GM12878 (cell line): Measurements from ENCODE around the gene SLX9.

Experiments used
- CTCF ChIP-seq, 3 experiments: IDR thresholded peaks in 2 of 3; conservative IDR thresholded peaks in 1 of 3; 2 replicates each; pipeline ENCODE4 v1.5.1; 2011; ENCODE audit warnings: low read depth in 3 of 3, low read length in 3 of 3, mild to moderate bottlenecking in 3 of 3, control low read depth in 2 of 3, moderate library complexity in 2 of 3, inconsistent platforms in 1 of 3, mixed read lengths in 1 of 3; ENCODE audit not compliant: control insufficient read depth in 2 of 3, insufficient read depth in 1 of 3; ENCODE audit errors: extremely low read depth in 1 of 3
- HCFC1 ChIP-seq: fragments of 150-350 bp; IDR thresholded peaks from 2 replicates; pipeline ENCODE4 v1.6.1; 2014; ENCODE audit warnings: low read length
- IKZF1 ChIP-seq: fragments of 450-650 bp; conservative IDR thresholded peaks from 2 replicates; pipeline ENCODE4 v1.6.1; 2017; ENCODE audit warnings: antibody characterized with exemption, mild to moderate bottlenecking
- NR2C2 ChIP-seq: IDR thresholded peaks from 2 replicates; pipeline ENCODE4 v1.6.1; 2011; ENCODE audit warnings: borderline replicate concordance, low read depth; ENCODE audit not compliant: control insufficient read depth, insufficient read length
- ZNF274 ChIP-seq: IDR thresholded peaks from one replicate; pipeline ENCODE4 v1.8.0; 2011; ENCODE audit not compliant: insufficient read length, insufficient read depth
- TF ChIP-seq, protein P1 (sequence below): IDR thresholded peaks from 2 replicates; pipeline ENCODE4 v1.6.1; 2012; ENCODE audit warnings: mild to moderate bottlenecking, low read depth, low read length

DNA sequence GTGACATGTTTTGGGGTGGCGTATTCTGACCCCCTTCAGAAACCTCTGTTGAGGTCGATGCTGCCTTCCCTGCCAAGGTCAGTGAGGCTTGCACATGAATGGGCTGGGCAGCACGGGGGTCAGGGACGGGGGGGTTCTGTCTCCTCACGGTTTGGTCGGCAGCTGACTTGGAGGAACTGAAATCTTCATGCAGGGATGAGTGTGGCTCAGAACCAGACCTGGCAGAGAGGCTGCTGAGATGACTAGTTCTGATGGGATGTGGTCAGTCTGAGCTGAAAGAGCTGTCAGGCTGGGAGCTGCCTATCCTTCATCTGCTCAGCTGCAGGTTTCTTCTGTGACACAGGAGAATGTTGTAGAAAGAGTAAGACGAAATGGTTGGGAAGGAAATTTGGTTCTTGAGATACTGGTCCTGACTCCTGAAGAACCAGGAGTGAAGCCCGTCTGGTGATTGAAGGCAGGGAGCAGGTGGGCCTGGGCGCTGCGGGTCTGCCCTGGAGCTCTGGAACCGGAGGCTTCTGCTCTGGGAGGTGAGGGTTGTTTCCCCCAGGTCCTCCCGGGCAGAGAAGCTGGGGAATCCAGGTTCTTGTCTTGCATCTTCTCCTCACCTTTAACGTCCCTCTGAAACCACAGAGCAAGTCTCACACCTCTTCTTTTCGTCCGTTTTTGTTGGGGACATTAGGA is 3.3 kb downstream of the SLX9 start:
- TF ChIP-seq IKZF1 (no peak), ZNF274 (no peak), CTCF (IDR thresholded peaks at IDR 0.05 in 2 of 3, conservative IDR thresholded peaks at IDR 0.05 in 1 of 3; ENCODE audit: control insufficient read depth in 2 of 3, extremely low read depth in 1 of 3, insufficient read depth in 1 of 3, low read depth in 3 of 3, low read length in 3 of 3) (no peak), HCFC1 (no peak), NR2C2 (no peak)
- TF ChIP-seq, protein P1, sequence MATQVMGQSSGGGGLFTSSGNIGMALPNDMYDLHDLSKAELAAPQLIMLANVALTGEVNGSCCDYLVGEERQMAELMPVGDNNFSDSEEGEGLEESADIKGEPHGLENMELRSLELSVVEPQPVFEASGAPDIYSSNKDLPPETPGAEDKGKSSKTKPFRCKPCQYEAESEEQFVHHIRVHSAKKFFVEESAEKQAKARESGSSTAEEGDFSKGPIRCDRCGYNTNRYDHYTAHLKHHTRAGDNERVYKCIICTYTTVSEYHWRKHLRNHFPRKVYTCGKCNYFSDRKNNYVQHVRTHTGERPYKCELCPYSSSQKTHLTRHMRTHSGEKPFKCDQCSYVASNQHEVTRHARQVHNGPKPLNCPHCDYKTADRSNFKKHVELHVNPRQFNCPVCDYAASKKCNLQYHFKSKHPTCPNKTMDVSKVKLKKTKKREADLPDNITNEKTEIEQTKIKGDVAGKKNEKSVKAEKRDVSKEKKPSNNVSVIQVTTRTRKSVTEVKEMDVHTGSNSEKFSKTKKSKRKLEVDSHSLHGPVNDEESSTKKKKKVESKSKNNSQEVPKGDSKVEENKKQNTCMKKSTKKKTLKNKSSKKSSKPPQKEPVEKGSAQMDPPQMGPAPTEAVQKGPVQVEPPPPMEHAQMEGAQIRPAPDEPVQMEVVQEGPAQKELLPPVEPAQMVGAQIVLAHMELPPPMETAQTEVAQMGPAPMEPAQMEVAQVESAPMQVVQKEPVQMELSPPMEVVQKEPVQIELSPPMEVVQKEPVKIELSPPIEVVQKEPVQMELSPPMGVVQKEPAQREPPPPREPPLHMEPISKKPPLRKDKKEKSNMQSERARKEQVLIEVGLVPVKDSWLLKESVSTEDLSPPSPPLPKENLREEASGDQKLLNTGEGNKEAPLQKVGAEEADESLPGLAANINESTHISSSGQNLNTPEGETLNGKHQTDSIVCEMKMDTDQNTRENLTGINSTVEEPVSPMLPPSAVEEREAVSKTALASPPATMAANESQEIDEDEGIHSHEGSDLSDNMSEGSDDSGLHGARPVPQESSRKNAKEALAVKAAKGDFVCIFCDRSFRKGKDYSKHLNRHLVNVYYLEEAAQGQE = no peak
